Measurements from ENCODE around the gene PDZD4.

The PDZD4 gene

GRCh38 chrX:153853180-153853901 lies 23.0 kb upstream of the PDZD4 start:
- no peak for TF ChIP-seq CTCF (IDR thresholded peaks at IDR 0.05; ENCODE audit: poor library complexity, severe bottlenecking)
- no peak overlapping the region for H3K4me3 ChIP-seq (ENCODE audit: severe bottlenecking)
- DNase-seq (ENCODE audit: low spot score) (no peak), ATAC-seq (ENCODE audit: low read depth) (no peak)
- no peak overlapping the region for H3K27ac ChIP-seq (ENCODE audit: poor library complexity, severe bottlenecking)
- H3K36me3 ChIP-seq (ENCODE audit: low read depth) = no peaks in the 10 kb centered on the region
- no peaks in the 10 kb centered on the region for H3K27me3 ChIP-seq (ENCODE audit: insufficient read depth, poor library complexity, severe bottlenecking)
- no peaks in the 10 kb centered on the region for H3K4me1 ChIP-seq (ENCODE audit: insufficient read depth, poor library complexity, severe bottlenecking)
- H3K9me3 ChIP-seq (ENCODE audit: severe bottlenecking) = no peaks in the 10 kb centered on the region

DNA sequence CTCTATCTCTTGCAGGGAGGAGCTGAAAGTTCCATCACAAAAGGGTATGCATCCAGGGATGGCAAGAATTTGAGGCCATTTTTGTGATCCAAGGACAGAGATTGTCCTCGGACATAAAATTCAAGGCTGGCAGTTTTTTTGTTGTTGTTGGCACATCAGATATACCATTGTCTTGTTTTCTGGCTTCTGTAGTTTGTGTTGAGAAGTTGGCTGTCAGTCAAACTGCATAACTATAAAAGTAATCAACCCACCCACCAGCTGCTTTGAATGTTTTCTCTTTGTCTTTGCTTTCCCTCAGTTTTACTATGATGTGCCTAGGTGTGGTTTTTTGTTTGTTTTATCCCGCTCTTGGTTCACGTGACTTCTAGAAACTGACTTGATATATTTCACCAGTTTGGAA lies 21.6 kb upstream of the PDZD4 start:
- no peaks in the 10 kb centered on the region for H3K27me3 ChIP-seq (ENCODE audit: insufficient read depth, poor library complexity, severe bottlenecking)
- no peaks in the 10 kb centered on the region for H3K36me3 ChIP-seq (ENCODE audit: low read depth)
- no peaks in the 10 kb centered on the region for H3K9me3 ChIP-seq (ENCODE audit: severe bottlenecking)
- no peak for TF ChIP-seq CTCF (IDR thresholded peaks at IDR 0.05; ENCODE audit: poor library complexity, severe bottlenecking)
- ATAC-seq (ENCODE audit: low read depth) (no peak), DNase-seq (ENCODE audit: low spot score) (no peak)
- H3K4me3 ChIP-seq (ENCODE audit: severe bottlenecking) = no peak overlapping the region
- H3K4me1 ChIP-seq (ENCODE audit: insufficient read depth, poor library complexity, severe bottlenecking) = no peaks in the 10 kb centered on the region
- no peak overlapping the region for H3K27ac ChIP-seq (ENCODE audit: poor library complexity, severe bottlenecking)

DNA sequence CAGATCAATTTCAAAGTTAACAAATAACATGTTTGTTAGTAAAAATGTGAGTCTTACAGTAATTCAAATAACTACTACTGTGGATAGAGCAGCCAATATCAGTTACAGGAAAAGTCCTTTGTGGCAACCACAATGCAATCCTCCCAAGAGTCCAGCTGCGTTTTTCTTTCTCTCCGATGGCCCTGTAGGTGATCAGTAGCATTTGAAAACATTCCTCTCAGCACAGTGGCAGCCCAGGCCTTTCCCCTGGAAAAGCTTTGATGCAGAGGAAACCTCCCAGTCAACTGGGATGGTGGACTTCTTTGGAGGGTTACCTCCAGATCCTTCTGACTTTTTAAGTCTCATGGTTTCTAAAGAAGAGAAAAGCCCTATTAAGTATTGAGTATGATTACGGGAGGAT lies 18.0 kb upstream of the PDZD4 start:
- no peak for DNase-seq (ENCODE audit: low spot score)
- H3K27ac ChIP-seq (ENCODE audit: poor library complexity, severe bottlenecking) = no peak overlapping the region
- H3K36me3 ChIP-seq (ENCODE audit: low read depth) = no peaks in the 10 kb centered on the region
- no peaks in the 10 kb centered on the region for H3K27me3 ChIP-seq (ENCODE audit: insufficient read depth, poor library complexity, severe bottlenecking)
- H3K9me3 ChIP-seq (ENCODE audit: severe bottlenecking) = no peaks in the 10 kb centered on the region
- TF ChIP-seq CTCF (IDR thresholded peaks at IDR 0.05; ENCODE audit: poor library complexity, severe bottlenecking) = no peak
- no peaks in the 10 kb centered on the region for H3K4me1 ChIP-seq (ENCODE audit: insufficient read depth, poor library complexity, severe bottlenecking)
- ATAC-seq (ENCODE audit: low read depth) = no peak
- H3K4me3 ChIP-seq (ENCODE audit: severe bottlenecking) = no peak overlapping the region

DNA sequence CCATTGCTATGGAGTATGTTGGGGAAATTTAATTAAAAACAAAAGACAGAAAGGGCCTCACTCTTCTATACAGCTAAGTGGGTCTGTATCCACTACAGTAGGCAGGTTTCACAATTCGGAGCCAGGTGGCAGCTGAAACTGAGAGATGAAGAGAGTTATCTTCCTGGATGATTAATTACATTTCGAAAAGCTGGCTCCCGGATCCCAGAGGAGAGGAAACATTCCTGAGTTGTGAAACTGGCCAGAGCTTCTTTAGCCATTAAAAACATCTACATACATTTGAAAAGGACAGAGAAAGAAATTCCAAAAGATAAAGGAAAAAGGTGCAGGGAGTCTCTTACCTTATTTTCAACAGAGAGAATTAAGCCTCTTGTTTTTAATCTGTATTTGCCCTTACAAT lies 15.5 kb upstream of the PDZD4 start:
- 0 out of 3 replicates have a peak, but pooled peaks have one; percentile 29 for ATAC-seq (ENCODE audit: low read depth)
- DNase-seq (ENCODE audit: low spot score) = no peak
- no peaks in the 10 kb centered on the region for H3K27me3 ChIP-seq (ENCODE audit: insufficient read depth, poor library complexity, severe bottlenecking)
- no peak overlapping the region for H3K27ac ChIP-seq (ENCODE audit: poor library complexity, severe bottlenecking)
- H3K4me3 ChIP-seq (ENCODE audit: severe bottlenecking) = no peak overlapping the region
- H3K4me1 ChIP-seq (ENCODE audit: insufficient read depth, poor library complexity, severe bottlenecking) = no peaks in the 10 kb centered on the region
- H3K9me3 ChIP-seq (ENCODE audit: severe bottlenecking) = no peaks in the 10 kb centered on the region
- H3K36me3 ChIP-seq (ENCODE audit: low read depth) = no peaks in the 10 kb centered on the region
- TF ChIP-seq CTCF (IDR thresholded peaks at IDR 0.05; ENCODE audit: poor library complexity, severe bottlenecking) = no peak

- H3K36me3 ChIP-seq (ENCODE audit: low read depth) = no peaks in the 10 kb centered on the region
- H3K9me3 ChIP-seq (ENCODE audit: severe bottlenecking) = no peaks in the 10 kb centered on the region
- no peak overlapping the region for H3K27ac ChIP-seq (ENCODE audit: poor library complexity, severe bottlenecking)
- H3K4me3 ChIP-seq (ENCODE audit: severe bottlenecking) = no peak overlapping the region
- H3K27me3 ChIP-seq (ENCODE audit: insufficient read depth, poor library complexity, severe bottlenecking) = no peaks in the 10 kb centered on the region
- DNase-seq (ENCODE audit: low spot score) (no peak), ATAC-seq (ENCODE audit: low read depth) (no peak)
- no peak for TF ChIP-seq CTCF (IDR thresholded peaks at IDR 0.05; ENCODE audit: poor library complexity, severe bottlenecking)
- no peaks in the 10 kb centered on the region for H3K4me1 ChIP-seq (ENCODE audit: insufficient read depth, poor library complexity, severe bottlenecking)
Observed at GRCh38 chrX:153845195-153845594, 14.9 kb upstream of the PDZD4 start.

All from RWPE2 (cell line).